Esophagus squamous epithelium (tissue), 5 donors: ENCODE results near the gene TSTD1. TPM values are rescaled to one million over a fixed set of nuclear protein-coding genes. Genes with fewer than 3 reads are reported as not detected.
A peak's percentile ranks its signal among the peaks of the same experiment; 100 is the strongest.

Experiments used
- DNase-seq: peaks from one replicate; lab custom pipeline; 2025; lab: John Stamatoyannopoulos, UW
- H3K27ac ChIP-seq, 4 donors: fragments of 200-600 bp; sonication (generic); one replicate each; pipeline ENCODE4 v1.5.1; 2016 to 2019; ENCODE audit warnings: mild to moderate bottlenecking in 1 of 4
- H3K27me3 ChIP-seq, 4 donors: fragments of 200-600 bp; sonication (generic); 1 replicate in 3 of 4; 2 replicates in 1 of 4; pipeline versions ENCODE4 v1.5.1 to v1.6.0; 2017 to 2021; ENCODE audit warnings: antibody characterized with exemption in 1 of 4
- H3K36me3 ChIP-seq, 3 donors: fragments of 200-600 bp; sonication (generic); one replicate each; pipeline ENCODE4 v1.5.1; 2016 to 2019
- H3K4me1 ChIP-seq, 3 donors: fragments of 200-600 bp; sonication (generic); one replicate each; pipeline ENCODE4 v1.5.1; 2017 to 2019
- H3K4me3 ChIP-seq, 4 donors: fragments of 200-600 bp; sonication (generic); 1 replicate in 3 of 4; 2 replicates in 1 of 4; pipeline ENCODE4 v1.5.1; 2016 to 2019; ENCODE audit warnings: mild to moderate bottlenecking in 2 of 4, moderate library complexity in 1 of 4
- H3K9me3 ChIP-seq, 3 donors: fragments of 200-600 bp; sonication (generic); one replicate each; pipeline ENCODE4 v1.5.1; 2016 to 2019
- POLR2A ChIP-seq, 4 donors: fragments of 450-650 bp; IDR thresholded peaks; one replicate each; pipeline ENCODE4 v1.6.1; 2017; ENCODE audit warnings: antibody characterized with exemption in 4 of 4, mild to moderate bottlenecking in 4 of 4, moderate library complexity in 3 of 4
- WGBS, 2 donors: methylation state at CpG; one replicate each; pipeline ENCODE4 v1.1.5; 2018; 5-methylcytosine and 5-hydroxymethylcytosine counted together
- intact Hi-C: fragments of 100-400 bp; cut with DNase I; formaldehyde crosslinking; loops from one replicate; pipeline ENCODE4 v1.15.0; 2022
- total RNA-seq, 4 donors: library from RNA; depleted of rRNA; stranded (reverse); fragments of >200 nt; gene quantifications; one replicate each; pipeline ENCODE4 v1.1.0, GENCODE V29; 2016
- TF ChIP-seq, protein P1 (sequence below), 6 experiments: fragments of 450-650 bp in 4 of 6; fragments of 200-600 bp in 2 of 6; sonication (generic) in 2 of 6; IDR thresholded peaks; one replicate each; pipeline ENCODE4 v1.5.1; 2016 to 2019; ENCODE audit warnings: antibody characterized with exemption in 6 of 6, mild to moderate bottlenecking in 4 of 6, moderate library complexity in 4 of 6
- donor health status: DM: yes; HTN: yes; CAD: no.

TSTD1 gene
- total RNA-seq, 4 donors from 2014 or later = 69.3 to 99.0 (median 91.4) TPM

DNA sequence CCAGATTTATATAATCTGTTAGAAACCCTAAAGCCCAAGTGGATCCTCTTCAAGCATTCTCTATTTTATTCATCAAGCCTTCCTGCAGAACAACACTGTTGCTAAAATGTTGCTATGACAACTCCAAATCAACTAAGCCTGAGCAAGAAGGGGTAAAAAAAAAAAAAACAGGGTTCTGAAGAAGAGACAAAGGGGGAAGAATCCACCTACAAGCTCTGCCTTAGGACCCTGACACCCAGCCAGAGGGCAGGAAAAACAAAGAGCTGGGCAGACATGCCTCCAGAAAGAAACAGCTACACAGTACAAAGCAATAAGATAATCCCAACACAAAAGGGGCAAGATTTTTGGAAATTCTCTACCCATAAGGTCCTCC is 5.8 kb upstream of the TSTD1 start:
- no peak for DNase-seq
- peak overlapping the region; percentile 78 to 97 (median 86) for H3K4me3 ChIP-seq
- no peaks in the 10 kb centered on the region for H3K27me3 ChIP-seq
- TF ChIP-seq POLR2A (IDR thresholded peaks at IDR 0.05) = no peak
- TF ChIP-seq, protein P1, sequence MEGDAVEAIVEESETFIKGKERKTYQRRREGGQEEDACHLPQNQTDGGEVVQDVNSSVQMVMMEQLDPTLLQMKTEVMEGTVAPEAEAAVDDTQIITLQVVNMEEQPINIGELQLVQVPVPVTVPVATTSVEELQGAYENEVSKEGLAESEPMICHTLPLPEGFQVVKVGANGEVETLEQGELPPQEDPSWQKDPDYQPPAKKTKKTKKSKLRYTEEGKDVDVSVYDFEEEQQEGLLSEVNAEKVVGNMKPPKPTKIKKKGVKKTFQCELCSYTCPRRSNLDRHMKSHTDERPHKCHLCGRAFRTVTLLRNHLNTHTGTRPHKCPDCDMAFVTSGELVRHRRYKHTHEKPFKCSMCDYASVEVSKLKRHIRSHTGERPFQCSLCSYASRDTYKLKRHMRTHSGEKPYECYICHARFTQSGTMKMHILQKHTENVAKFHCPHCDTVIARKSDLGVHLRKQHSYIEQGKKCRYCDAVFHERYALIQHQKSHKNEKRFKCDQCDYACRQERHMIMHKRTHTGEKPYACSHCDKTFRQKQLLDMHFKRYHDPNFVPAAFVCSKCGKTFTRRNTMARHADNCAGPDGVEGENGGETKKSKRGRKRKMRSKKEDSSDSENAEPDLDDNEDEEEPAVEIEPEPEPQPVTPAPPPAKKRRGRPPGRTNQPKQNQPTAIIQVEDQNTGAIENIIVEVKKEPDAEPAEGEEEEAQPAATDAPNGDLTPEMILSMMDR (IDR thresholded peaks at IDR 0.05) = no peak
- H3K9me3 ChIP-seq = no peaks in the 10 kb centered on the region
- H3K27ac ChIP-seq = peak overlapping the region; percentile 94 to 99 (median 96)
- intact Hi-C loops = no loop called here
- peaks cover 7 to 43% (median 11%) of the 10 kb centered on the region in 3 donors for H3K4me1 ChIP-seq
- H3K36me3 ChIP-seq = peaks cover 24 to 59% (median 29%) of the 10 kb centered on the region in 3 donors

DNA sequence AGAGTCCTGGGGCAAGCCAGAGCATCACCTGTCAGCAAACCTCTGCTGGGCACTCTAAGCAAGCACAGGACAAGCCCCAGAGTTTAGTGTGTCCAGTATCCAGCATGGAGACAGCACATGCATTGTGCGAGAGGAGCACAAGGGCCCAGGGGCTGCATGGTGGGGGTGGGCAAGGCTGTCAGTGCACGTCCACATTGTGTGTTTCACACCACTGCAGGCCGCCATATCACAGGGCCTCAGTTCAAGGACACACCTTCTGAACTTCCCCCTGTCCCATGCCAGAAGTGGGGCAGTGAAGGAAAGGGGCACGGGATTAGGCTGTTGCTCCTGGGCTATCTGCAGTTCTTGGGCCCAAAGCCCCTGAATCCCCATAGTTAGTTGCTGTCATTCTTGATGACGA is 782 bp upstream of the TSTD1 start:
- DNase-seq = no peak
- TF ChIP-seq, protein P1 (IDR thresholded peaks at IDR 0.05) = no peak
- TF ChIP-seq POLR2A (IDR thresholded peaks at IDR 0.05) = no peak
- Histone ChIP-seq H3K9me3 (no peaks in the 10 kb centered on the region), H3K36me3 (peaks cover 26 to 45% (median 28%) of the 10 kb centered on the region in 3 donors), H3K4me3 (no peak overlapping the region), H3K27ac (peak overlapping the region in 2 of 4 donors; percentile 87 to 91), H3K4me1 (peaks cover 14 to 48% (median 16%) of the 10 kb centered on the region in 3 donors), H3K27me3 (no peaks in the 10 kb centered on the region)
- 93 to 100% methylated on average over 1 to 3 of the region's 5 CpGs for WGBS, 2 donors
- intact Hi-C loops = loop anchor here (10.0 kb wide), 1 partner anchor 55 kb away; the partner anchor contains the start of gene KLHDC9

DNA sequence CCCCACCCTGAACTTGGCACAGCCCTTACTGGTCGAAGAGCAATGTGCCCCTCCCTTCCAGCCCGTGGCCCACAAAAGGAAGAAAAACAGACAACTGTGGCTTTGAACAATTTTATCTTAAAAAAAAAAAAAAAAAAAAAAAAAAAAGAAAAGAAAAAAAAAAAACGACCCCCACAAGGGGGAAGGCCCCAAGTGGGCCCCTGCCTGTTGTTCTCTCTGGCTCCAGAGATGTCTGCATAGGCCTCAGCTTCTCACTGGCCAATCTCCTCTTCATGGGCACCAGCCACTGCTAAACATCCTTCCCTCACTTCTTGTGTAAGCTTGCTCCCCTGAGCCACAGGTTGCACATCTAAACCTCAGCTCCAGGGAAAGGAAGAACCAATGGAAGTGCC is 386 bp upstream of the TSTD1 start:
- Histone ChIP-seq H3K36me3 (peaks cover 26 to 45% (median 28%) of the 10 kb centered on the region in 3 donors), H3K4me1 (peaks cover 10 to 44% (median 13%) of the 10 kb centered on the region in 3 donors), H3K27me3 (no peaks in the 10 kb centered on the region), H3K4me3 (peak overlapping the region; percentile 61 to 84 (median 78)), H3K27ac (peak overlapping the region; percentile 77 to 91 (median 85)), H3K9me3 (no peaks in the 10 kb centered on the region)
- DNase-seq = no peak
- 3 to 26% methylated on average over 2 to 3 of the region's 3 CpGs for WGBS, 2 donors
- no peak for TF ChIP-seq POLR2A (IDR thresholded peaks at IDR 0.05)
- TF ChIP-seq, protein P1 (IDR thresholded peaks at IDR 0.05) = no peak
- intact Hi-C loops = loop anchor here (10.0 kb wide), 1 partner anchor 56 kb away; the partner anchor contains the start of gene KLHDC9

DNA sequence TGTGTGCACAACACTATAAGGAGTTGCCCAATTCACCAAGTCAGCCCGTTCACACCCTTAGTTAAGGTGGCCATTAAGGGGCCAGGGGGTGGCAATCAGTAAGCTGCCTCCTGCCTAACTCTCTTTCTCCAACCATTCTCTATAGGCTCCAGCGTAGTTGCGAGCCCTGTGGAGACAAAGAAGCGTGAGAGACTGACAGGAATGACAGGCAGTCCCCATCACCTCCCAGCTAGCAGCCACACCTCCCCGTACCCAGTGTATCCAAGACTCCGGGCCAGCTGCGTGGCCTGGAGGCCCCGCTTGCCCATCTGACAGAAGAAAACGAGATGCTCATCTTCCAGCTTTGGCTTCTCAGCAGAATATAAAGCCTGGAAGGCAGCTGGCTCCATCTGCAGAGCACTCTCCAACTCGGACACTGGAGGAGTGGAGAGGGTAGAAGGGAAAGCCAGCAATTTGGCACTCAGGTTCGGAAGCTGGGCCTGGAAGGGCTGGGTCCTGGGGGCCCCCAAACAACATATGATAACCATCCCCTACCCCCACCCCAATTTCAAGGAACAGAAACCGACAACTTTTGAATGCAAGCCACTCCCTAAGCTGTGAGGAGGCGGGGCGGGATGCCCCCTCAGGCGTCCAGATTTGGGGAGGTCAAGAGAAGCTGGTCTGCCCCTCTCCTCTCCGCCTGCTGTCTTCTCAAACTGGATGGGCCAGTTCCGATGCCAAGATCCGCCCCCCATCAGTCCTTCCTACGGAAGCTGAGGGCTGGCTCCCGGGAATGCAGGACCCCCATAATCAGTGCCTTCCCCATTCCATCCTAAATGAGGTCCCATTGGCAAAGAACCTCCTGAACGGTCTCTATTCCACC is 872 bp downstream of the TSTD1 start:
- no peak for TF ChIP-seq POLR2A (IDR thresholded peaks at IDR 0.05)
- TF ChIP-seq, protein P1 (IDR thresholded peaks at IDR 0.05) = no peak
- H3K4me3 ChIP-seq = peak overlapping the region; percentile 61 to 84 (median 78)
- no peaks in the 10 kb centered on the region for H3K9me3 ChIP-seq
- intact Hi-C loops = loop anchor here (10.0 kb wide), 1 partner anchor 57 kb away; the partner anchor contains the start of gene KLHDC9
- H3K27me3 ChIP-seq = no peaks in the 10 kb centered on the region
- 42 to 48% methylated on average over 10 to 11 of the region's 21 CpGs for WGBS, 2 donors
- H3K36me3 ChIP-seq = peaks cover 26 to 39% (median 28%) of the 10 kb centered on the region in 3 donors
- H3K4me1 ChIP-seq = peaks cover 4 to 36% (median 8%) of the 10 kb centered on the region in 3 donors
- no peak for DNase-seq
- peak overlapping the region; percentile 77 to 91 (median 85) for H3K27ac ChIP-seq

DNA sequence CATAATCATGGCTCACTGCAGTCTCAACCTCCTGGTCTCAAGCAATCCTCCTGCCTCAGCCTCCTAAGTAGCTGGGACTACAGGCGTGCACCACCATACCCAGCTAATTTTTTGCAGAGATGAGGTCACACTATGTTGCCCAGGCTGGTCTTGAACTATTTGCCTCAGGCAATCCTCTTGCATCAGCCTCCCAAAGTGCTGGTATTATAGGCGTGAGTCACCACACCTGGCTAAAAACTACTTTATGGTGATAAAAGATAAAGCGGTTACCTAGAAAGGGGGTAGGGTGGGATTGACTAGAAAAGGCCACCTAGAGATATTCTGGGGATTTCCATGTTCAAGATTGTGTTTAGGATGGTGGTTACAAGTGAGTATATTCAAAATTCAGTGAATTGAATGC is 5.0 kb downstream of the TSTD1 start:
- 52 to 63% methylated on average over 2 to 3 of the region's 3 CpGs for WGBS, 2 donors
- no peak overlapping the region for H3K27ac ChIP-seq

More for the DNA sequence above, 5.0 kb downstream of the TSTD1 start:
- no peak overlapping the region for H3K4me3 ChIP-seq
- TF ChIP-seq POLR2A (IDR thresholded peaks at IDR 0.05) = no peak
- TF ChIP-seq, protein P1 (IDR thresholded peaks at IDR 0.05) = no peak
- intact Hi-C loops = loop anchor here (10.0 kb wide), 1 partner anchor 61 kb away; the partner anchor contains the start of gene KLHDC9
- H3K27me3 ChIP-seq = no peaks in the 10 kb centered on the region
- DNase-seq = no peak
- H3K36me3 ChIP-seq = no peaks in the 10 kb centered on the region
- peaks cover 0 to 27% (median 8%) of the 10 kb centered on the region in 3 donors for H3K4me1 ChIP-seq
- no peaks in the 10 kb centered on the region for H3K9me3 ChIP-seq
